ENCODE data around the gene KLLN.
"Not testable (repeated sequence)": the region's sequence is repeated elsewhere in the genome, so short reads cannot be mapped to it uniquely, and the experiment has no call there.

Gene KLLN

GRCh38 chr10:87841186-87841585, 22.1 kb downstream of the KLLN start:
- no peaks in the 10 kb centered on the region for H3K36me3 ChIP-seq (ENCODE audit: control insufficient read depth in 2 of 2, insufficient read depth in 2 of 2, low read length in 2 of 2)
- no peak overlapping the region for H3K9ac ChIP-seq (ENCODE audit: low read length in 2 of 2)
- no peaks in the 10 kb centered on the region for H3K4me1 ChIP-seq (ENCODE audit: control insufficient read depth, insufficient read depth, low read length)
- H3K4me3 ChIP-seq (ENCODE audit: low read length in 2 of 2) = no peak overlapping the region
- H3K27ac ChIP-seq (ENCODE audit: low read length) = no peak overlapping the region
- no peaks in the 10 kb centered on the region for H3K27me3 ChIP-seq (ENCODE audit: control insufficient read depth in 1 of 2, insufficient read depth in 2 of 2, low read length in 2 of 2)
- H3K9me3 ChIP-seq (ENCODE audit: control insufficient read depth in 2 of 2, low read length in 2 of 2) = no peaks in the 10 kb centered on the region

GRCh38 chr10:87838650-87839049, 24.7 kb downstream of the KLLN start:
- Histone ChIP-seq H3K36me3 (ENCODE audit: control insufficient read depth in 2 of 2, insufficient read depth in 2 of 2, low read length in 2 of 2) (no peaks in the 10 kb centered on the region), H3K9me3 (ENCODE audit: control insufficient read depth in 2 of 2, low read length in 2 of 2) (no peaks in the 10 kb centered on the region), H3K9ac (ENCODE audit: low read length in 2 of 2) (no peak overlapping the region), H3K4me1 (ENCODE audit: control insufficient read depth, insufficient read depth, low read length) (no peaks in the 10 kb centered on the region), H3K4me3 (ENCODE audit: low read length in 2 of 2) (no peak overlapping the region), H3K27me3 (ENCODE audit: control insufficient read depth in 1 of 2, insufficient read depth in 2 of 2, low read length in 2 of 2) (no peaks in the 10 kb centered on the region), H3K27ac (ENCODE audit: low read length) (no peak overlapping the region)

- Histone ChIP-seq H3K27ac (ENCODE audit: low read length) (no peak overlapping the region), H3K9ac (ENCODE audit: low read length in 2 of 2) (no peak overlapping the region), H3K27me3 (ENCODE audit: control insufficient read depth in 1 of 2, insufficient read depth in 2 of 2, low read length in 2 of 2) (no peaks in the 10 kb centered on the region), H3K36me3 (ENCODE audit: control insufficient read depth in 2 of 2, insufficient read depth in 2 of 2, low read length in 2 of 2) (no peaks in the 10 kb centered on the region), H3K4me1 (ENCODE audit: control insufficient read depth, insufficient read depth, low read length) (no peaks in the 10 kb centered on the region), H3K9me3 (ENCODE audit: control insufficient read depth in 2 of 2, low read length in 2 of 2) (no peaks in the 10 kb centered on the region), H3K4me3 (ENCODE audit: low read length in 2 of 2) (no peak overlapping the region)
Measured at GRCh38 chr10:87837445-87837844, 25.9 kb downstream of the KLLN start.

- no peaks in the 10 kb centered on the region for H3K9me3 ChIP-seq (ENCODE audit: control insufficient read depth in 2 of 2, low read length in 2 of 2)
- H3K4me1 ChIP-seq (ENCODE audit: control insufficient read depth, insufficient read depth, low read length) = no peaks in the 10 kb centered on the region
- no peaks in the 10 kb centered on the region for H3K27me3 ChIP-seq (ENCODE audit: control insufficient read depth in 1 of 2, insufficient read depth in 2 of 2, low read length in 2 of 2)
- no peak overlapping the region for H3K9ac ChIP-seq (ENCODE audit: low read length in 2 of 2)
- H3K4me3 ChIP-seq (ENCODE audit: low read length in 2 of 2) = no peak overlapping the region
- H3K27ac ChIP-seq (ENCODE audit: low read length) = no peak overlapping the region
- H3K36me3 ChIP-seq (ENCODE audit: control insufficient read depth in 2 of 2, insufficient read depth in 2 of 2, low read length in 2 of 2) = no peaks in the 10 kb centered on the region
Measured at GRCh38 chr10:87836098-87836497, 27.2 kb downstream of the KLLN start.

- no peaks in the 10 kb centered on the region for H3K36me3 ChIP-seq (ENCODE audit: control insufficient read depth in 2 of 2, insufficient read depth in 2 of 2, low read length in 2 of 2)
- H3K27me3 ChIP-seq (ENCODE audit: control insufficient read depth in 1 of 2, insufficient read depth in 2 of 2, low read length in 2 of 2) = no peaks in the 10 kb centered on the region
- H3K4me3 ChIP-seq (ENCODE audit: low read length in 2 of 2) = no peak overlapping the region
- H3K9me3 ChIP-seq (ENCODE audit: control insufficient read depth in 2 of 2, low read length in 2 of 2) = no peaks in the 10 kb centered on the region
- no peaks in the 10 kb centered on the region for H3K4me1 ChIP-seq (ENCODE audit: control insufficient read depth, insufficient read depth, low read length)
- H3K9ac ChIP-seq (ENCODE audit: low read length in 2 of 2) = no peak overlapping the region
- no peak overlapping the region for H3K27ac ChIP-seq (ENCODE audit: low read length)
Measured at GRCh38 chr10:87829986-87830729, 33.2 kb downstream of the KLLN start.

- not testable (repeated sequence) for H3K9ac ChIP-seq (ENCODE audit: low read length in 2 of 2); H3K4me1 ChIP-seq (ENCODE audit: control insufficient read depth, insufficient read depth, low read length); H3K9me3 ChIP-seq (ENCODE audit: control insufficient read depth in 2 of 2, low read length in 2 of 2); H3K27ac ChIP-seq (ENCODE audit: low read length); H3K4me3 ChIP-seq (ENCODE audit: low read length in 2 of 2); H3K27me3 ChIP-seq (ENCODE audit: control insufficient read depth in 1 of 2, insufficient read depth in 2 of 2, low read length in 2 of 2); H3K36me3 ChIP-seq (ENCODE audit: control insufficient read depth in 2 of 2, insufficient read depth in 2 of 2, low read length in 2 of 2)
Measured at GRCh38 chr10:87829051-87829450, 34.3 kb downstream of the KLLN start.

GRCh38 chr10:87827681-87828080, 35.7 kb downstream of the KLLN start:
- Histone ChIP-seq H3K4me1 (ENCODE audit: control insufficient read depth, insufficient read depth, low read length) (no peaks in the 10 kb centered on the region), H3K4me3 (ENCODE audit: low read length in 2 of 2) (no peak overlapping the region), H3K9ac (ENCODE audit: low read length in 2 of 2) (no peak overlapping the region), H3K27ac (ENCODE audit: low read length) (no peak overlapping the region), H3K27me3 (ENCODE audit: control insufficient read depth in 1 of 2, insufficient read depth in 2 of 2, low read length in 2 of 2) (no peaks in the 10 kb centered on the region), H3K36me3 (ENCODE audit: control insufficient read depth in 2 of 2, insufficient read depth in 2 of 2, low read length in 2 of 2) (no peaks in the 10 kb centered on the region), H3K9me3 (ENCODE audit: control insufficient read depth in 2 of 2, low read length in 2 of 2) (no peaks in the 10 kb centered on the region)

- no peaks in the 10 kb centered on the region for H3K27me3 ChIP-seq (ENCODE audit: control insufficient read depth in 1 of 2, insufficient read depth in 2 of 2, low read length in 2 of 2)
- H3K36me3 ChIP-seq (ENCODE audit: control insufficient read depth in 2 of 2, insufficient read depth in 2 of 2, low read length in 2 of 2) = no peaks in the 10 kb centered on the region
- H3K4me1 ChIP-seq (ENCODE audit: control insufficient read depth, insufficient read depth, low read length) = no peaks in the 10 kb centered on the region
- no peak overlapping the region for H3K9ac ChIP-seq (ENCODE audit: low read length in 2 of 2)
- H3K4me3 ChIP-seq (ENCODE audit: low read length in 2 of 2) = no peak overlapping the region
- H3K27ac ChIP-seq (ENCODE audit: low read length) = no peak overlapping the region
- no peaks in the 10 kb centered on the region for H3K9me3 ChIP-seq (ENCODE audit: control insufficient read depth in 2 of 2, low read length in 2 of 2)
Measured at GRCh38 chr10:87826653-87827052, 36.7 kb downstream of the KLLN start.

GRCh38 chr10:87819289-87819585, 44.1 kb downstream of the KLLN start:
- H3K9me3 ChIP-seq (ENCODE audit: control insufficient read depth in 2 of 2, low read length in 2 of 2) = no peaks in the 10 kb centered on the region
- H3K4me1 ChIP-seq (ENCODE audit: control insufficient read depth, insufficient read depth, low read length) = peaks cover 6% of the 10 kb centered on the region
- H3K27ac ChIP-seq (ENCODE audit: low read length) = no peak overlapping the region
- H3K27me3 ChIP-seq (ENCODE audit: control insufficient read depth in 1 of 2, insufficient read depth in 2 of 2, low read length in 2 of 2) = no peaks in the 10 kb centered on the region
- H3K36me3 ChIP-seq (ENCODE audit: control insufficient read depth in 2 of 2, insufficient read depth in 2 of 2, low read length in 2 of 2) = no peaks in the 10 kb centered on the region
- no peak overlapping the region for H3K9ac ChIP-seq (ENCODE audit: low read length in 2 of 2)
- H3K4me3 ChIP-seq (ENCODE audit: low read length in 2 of 2) = no peak overlapping the region

GRCh38 chr10:87818505-87819288, 44.6 kb downstream of the KLLN start:
- Histone ChIP-seq H3K9me3 (ENCODE audit: control insufficient read depth in 2 of 2, low read length in 2 of 2) (no peaks in the 10 kb centered on the region), H3K27ac (ENCODE audit: low read length) (no peak overlapping the region), H3K27me3 (ENCODE audit: control insufficient read depth in 1 of 2, insufficient read depth in 2 of 2, low read length in 2 of 2) (no peaks in the 10 kb centered on the region), H3K4me1 (ENCODE audit: control insufficient read depth, insufficient read depth, low read length) (peaks cover 6% of the 10 kb centered on the region), H3K4me3 (ENCODE audit: low read length in 2 of 2) (peak overlapping the region; percentile 49 to 86), H3K36me3 (ENCODE audit: control insufficient read depth in 2 of 2, insufficient read depth in 2 of 2, low read length in 2 of 2) (no peaks in the 10 kb centered on the region), H3K9ac (ENCODE audit: low read length in 2 of 2) (peak overlapping the region; percentile 86 to 89)

Measured in stomach smooth muscle (tissue), 2 donors.